ENCODE measurements around the gene CNTN2. TPM values are rescaled to one million over a fixed set of nuclear protein-coding genes. Genes with fewer than 3 reads are reported as not detected.

The CNTN2 gene
- total and polyA plus RNA-seq, 2 of the 4 experiments (the other 2 are of a cell fraction), result not detected

DNA sequence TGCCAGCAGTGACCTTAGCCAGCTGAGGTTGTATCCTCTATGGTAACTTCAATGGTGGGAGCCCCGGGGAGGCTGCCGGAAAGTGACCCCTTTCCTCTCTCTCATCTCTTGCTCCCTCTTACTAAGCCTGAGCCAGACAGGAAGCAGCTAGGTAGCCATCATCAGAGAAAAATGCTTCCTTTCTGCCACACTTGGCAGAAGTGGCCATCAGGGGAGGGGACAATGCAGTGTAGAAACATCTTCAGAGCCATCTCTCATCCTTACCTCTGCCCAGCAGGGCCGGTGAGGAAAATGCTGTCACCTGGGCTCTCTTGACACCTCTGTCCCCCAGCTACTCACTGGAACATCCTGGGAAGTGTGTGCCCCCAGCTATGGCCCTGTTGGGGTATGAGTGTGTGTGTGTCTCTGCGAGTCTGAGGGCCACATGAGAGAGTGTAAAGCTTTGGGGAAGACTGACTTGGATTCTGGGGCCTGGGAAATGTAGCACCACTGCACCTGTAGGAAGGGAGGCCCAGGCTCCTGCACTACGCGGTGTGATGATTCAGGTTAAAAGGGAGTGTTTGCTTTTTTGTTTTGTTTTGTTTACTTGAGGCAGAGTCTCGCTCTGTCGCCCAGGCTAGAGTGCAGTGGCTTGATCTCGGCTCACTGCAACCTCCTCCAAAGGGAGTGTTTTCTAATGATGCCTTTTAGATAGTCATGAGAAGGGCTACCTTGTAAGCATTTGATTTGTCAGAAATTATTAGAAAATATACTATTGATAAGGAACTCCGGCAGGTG, 48.7 kb upstream of the CNTN2 start:
- dilution Hi-C loops (cut with HindIII; ENCODE audit: low sequenced_read_pairs, unreplicated experiment), result no loop called here
- Histone ChIP-seq H4K5ac (ENCODE audit: low read depth, low read length) (no peak overlapping the region), H3K27me3 (ENCODE audit: control insufficient read depth, insufficient read depth, low read length) (peaks cover 32% of the 10 kb centered on the region), H3K9me1 (ENCODE audit: insufficient read depth, low read length) (no peaks in the 10 kb centered on the region), H3K4ac (ENCODE audit: low read depth, low read length) (no peak overlapping the region), H2BK120ac (ENCODE audit: low read depth, low read length) (no peak overlapping the region), H2BK20ac (ENCODE audit: low read depth, low read length) (no peak overlapping the region), H3K4me2 (ENCODE audit: low read depth, low read length) (no peak overlapping the region), H3K27ac (ENCODE audit: insufficient read depth, low read length) (no peak overlapping the region), H3K4me3 (ENCODE audit: insufficient read depth, low read depth, low read length) (no peak overlapping the region), H3K9me3 (ENCODE audit: control insufficient read depth, insufficient read depth, low read length) (no peaks in the 10 kb centered on the region), H2AK5ac (ENCODE audit: low read depth, low read length) (no peak overlapping the region), H3K4me1 (ENCODE audit: control insufficient read depth, insufficient read depth, low read length) (no peaks in the 10 kb centered on the region), H3K36me3 (ENCODE audit: control insufficient read depth, insufficient read depth, low read length) (no peaks in the 10 kb centered on the region), H3K18ac (ENCODE audit: low read depth, low read length) (no peak overlapping the region), H2BK15ac (ENCODE audit: low read depth, low read length) (no peak overlapping the region), H3K23ac (ENCODE audit: low read depth, low read length) (no peak overlapping the region), H4K91ac (ENCODE audit: insufficient read depth, low read depth, low read length) (no peak overlapping the region), H4K20me1 (ENCODE audit: insufficient read depth, low read length) (no peaks in the 10 kb centered on the region), H2AFZ (replicated peaks; ENCODE audit: low read length, poor library complexity) (peak overlapping the region; percentile 26), H4K8ac (ENCODE audit: low read depth in 2 of 2, low read length in 2 of 2) (no peak overlapping the region), H3K56ac (ENCODE audit: extremely low read depth, insufficient read depth, low read length) (no peak overlapping the region), H3K9ac (ENCODE audit: low read depth, low read length) (no peak overlapping the region), H2AK9ac (replicated peaks; ENCODE audit: low read depth, low read length, poor library complexity) (no peak overlapping the region), H3K14ac (replicated peaks; ENCODE audit: low read depth, low read length) (no peak overlapping the region), H2BK5ac (ENCODE audit: low read depth, low read length, poor library complexity, severe bottlenecking) (no peak overlapping the region), H3K79me1 (ENCODE audit: low read depth in 1 of 2, low read length in 2 of 2) (no peaks in the 10 kb centered on the region)
- WGBS, 2 experiments (ENCODE audit: extremely low coverage in 2 of 2, insufficient read length in 1 of 2), result 80% methylated on average over 1 of the region's 10 CpGs; no CpG with 5 or more reads in 1 of the 2 experiments
- ChIA-PET POLR2A (ENCODE audit: unreplicated experiment) (no interaction called here), CTCF (interaction anchor here (1.3 kb wide), 1 partner anchor 67 kb away, joined by 8 read pairs; no protein-coding TSS in a partner anchor)
- TF ChIP-seq CHD1 (IDR thresholded peaks at IDR 0.05; ENCODE audit: low read depth, low read length), result no peak
- TF ChIP-seq MXI1 (IDR thresholded peaks at IDR 0.05; ENCODE audit: borderline replicate concordance, low read depth, low read length), result no peak
- no peak for TF ChIP-seq CEBPB (IDR thresholded peaks at IDR 0.05; ENCODE audit: low read depth, low read length)
- no peak for TF ChIP-seq ELK1 (IDR thresholded peaks at IDR 0.05; ENCODE audit: borderline replicate concordance, low read depth, low read length)
- TF ChIP-seq NFE2L2 (IDR thresholded peaks at IDR 0.05; ENCODE audit: low read depth, low read length), result no peak
- TF ChIP-seq RAD21 (IDR thresholded peaks at IDR 0.05; ENCODE audit: low read length), result no peak
- TF ChIP-seq, protein P1, sequence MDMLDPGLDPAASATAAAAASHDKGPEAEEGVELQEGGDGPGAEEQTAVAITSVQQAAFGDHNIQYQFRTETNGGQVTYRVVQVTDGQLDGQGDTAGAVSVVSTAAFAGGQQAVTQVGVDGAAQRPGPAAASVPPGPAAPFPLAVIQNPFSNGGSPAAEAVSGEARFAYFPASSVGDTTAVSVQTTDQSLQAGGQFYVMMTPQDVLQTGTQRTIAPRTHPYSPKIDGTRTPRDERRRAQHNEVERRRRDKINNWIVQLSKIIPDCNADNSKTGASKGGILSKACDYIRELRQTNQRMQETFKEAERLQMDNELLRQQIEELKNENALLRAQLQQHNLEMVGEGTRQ (IDR thresholded peaks at IDR 0.05; ENCODE audit: low read depth, low read length), result no peak
- ATAC-seq (ENCODE audit: low read depth) (no peak), DNase-seq (no peak)
- intact Hi-C loops (cut with micrococcal nuclease), result no loop called here
- in situ Hi-C loops (cut with MboI; ENCODE audit: low sequenced_read_pairs), result no loop called here
- BruUV-seq (replicated peaks), result no TSS peak
